ENCODE data around the gene ADORA2A.

The ADORA2A gene

GRCh38 chr22:24427500-24428164 lies at the start of gene ADORA2A:
TSS of gene ADORA2A (plus strand) at chr22:24427599. CDS start at chr22:24433405, 5,806 bp downstream.
- no peak for TF ChIP-seq CTCF (IDR thresholded peaks at IDR 0.05; ENCODE audit: borderline replicate concordance, control extremely low read depth, extremely low read depth, insufficient read depth, missing control alignments)
- in situ Hi-C loops (cut with MboI; ENCODE audit: low sequenced_read_pairs, unreplicated experiment): loop anchor here (5.0 kb wide), 1 partner anchor 75 kb away; no protein-coding TSS in a partner anchor
- peak; percentile 72 for DNase-seq (ENCODE audit: low spot score)

- TF ChIP-seq CTCF (IDR thresholded peaks at IDR 0.05; ENCODE audit: borderline replicate concordance, control extremely low read depth, extremely low read depth, insufficient read depth, missing control alignments): no peak
- no peak for DNase-seq (ENCODE audit: low spot score)
- in situ Hi-C loops (cut with MboI; ENCODE audit: low sequenced_read_pairs, unreplicated experiment): no loop called here
Measured at GRCh38 chr22:24379536-24379935, 47.9 kb upstream of the ADORA2A start.

GRCh38 chr22:24380220-24380904 lies 47.0 kb upstream of the ADORA2A start:
- in situ Hi-C loops (cut with MboI; ENCODE audit: low sequenced_read_pairs, unreplicated experiment): no loop called here
- TF ChIP-seq CTCF (IDR thresholded peaks at IDR 0.05; ENCODE audit: borderline replicate concordance, control extremely low read depth, extremely low read depth, insufficient read depth, missing control alignments): no peak
- no peak for DNase-seq (ENCODE audit: low spot score)

- DNase-seq (ENCODE audit: low spot score): no peak
- no peak for TF ChIP-seq CTCF (IDR thresholded peaks at IDR 0.05; ENCODE audit: borderline replicate concordance, control extremely low read depth, extremely low read depth, insufficient read depth, missing control alignments)
- in situ Hi-C loops (cut with MboI; ENCODE audit: low sequenced_read_pairs, unreplicated experiment): no loop called here
Measured at GRCh38 chr22:24380905-24381230, 46.5 kb upstream of the ADORA2A start.

- no peak for DNase-seq (ENCODE audit: low spot score)
- TF ChIP-seq CTCF (IDR thresholded peaks at IDR 0.05; ENCODE audit: borderline replicate concordance, control extremely low read depth, extremely low read depth, insufficient read depth, missing control alignments): no peak
- in situ Hi-C loops (cut with MboI; ENCODE audit: low sequenced_read_pairs, unreplicated experiment): no loop called here
Measured at GRCh38 chr22:24383061-24383460, 44.3 kb upstream of the ADORA2A start.

GRCh38 chr22:24384131-24384530 lies 43.3 kb upstream of the ADORA2A start:
- TF ChIP-seq CTCF (IDR thresholded peaks at IDR 0.05; ENCODE audit: borderline replicate concordance, control extremely low read depth, extremely low read depth, insufficient read depth, missing control alignments): no peak
- no peak for DNase-seq (ENCODE audit: low spot score)
- in situ Hi-C loops (cut with MboI; ENCODE audit: low sequenced_read_pairs, unreplicated experiment): no loop called here
